C4-2B (cell line): Measurements from ENCODE around the gene EZH2.

Experiments used
- H3K27ac ChIP-seq: fragments of 450-650 bp; 2 replicates; pipeline ENCODE4 v1.5.1; 2017
- ZFX ChIP-seq: fragments of 450-650 bp; IDR thresholded peaks from 2 replicates; pipeline ENCODE4 v1.6.1; 2017
- TF ChIP-seq, protein P1 (sequence below): fragments of 450-650 bp; conservative IDR thresholded peaks from 2 replicates; pipeline ENCODE4 v1.5.1; 2017; ENCODE audit warnings: mild to moderate bottlenecking

EZH2 gene

DNA sequence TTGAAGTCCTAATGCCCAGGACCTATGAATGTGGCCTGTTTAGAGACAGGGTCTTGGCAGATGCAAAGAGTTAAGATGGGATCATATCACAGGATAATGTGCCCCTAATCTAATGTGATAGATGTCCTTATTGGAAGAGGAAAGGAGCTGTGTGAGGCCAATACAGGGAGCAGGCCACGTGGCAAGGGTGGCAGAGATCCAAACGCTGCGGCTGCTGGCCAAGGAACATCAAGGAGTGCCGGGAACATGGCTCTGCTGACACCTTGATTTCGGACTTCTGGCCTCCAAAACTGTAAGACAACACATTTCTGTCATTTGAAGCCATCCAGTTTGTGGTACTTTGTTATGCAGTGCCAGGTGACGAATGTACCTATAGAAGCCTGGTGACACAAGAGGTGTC, 37.7 kb upstream of the EZH2 start:
- TF ChIP-seq, protein P1, sequence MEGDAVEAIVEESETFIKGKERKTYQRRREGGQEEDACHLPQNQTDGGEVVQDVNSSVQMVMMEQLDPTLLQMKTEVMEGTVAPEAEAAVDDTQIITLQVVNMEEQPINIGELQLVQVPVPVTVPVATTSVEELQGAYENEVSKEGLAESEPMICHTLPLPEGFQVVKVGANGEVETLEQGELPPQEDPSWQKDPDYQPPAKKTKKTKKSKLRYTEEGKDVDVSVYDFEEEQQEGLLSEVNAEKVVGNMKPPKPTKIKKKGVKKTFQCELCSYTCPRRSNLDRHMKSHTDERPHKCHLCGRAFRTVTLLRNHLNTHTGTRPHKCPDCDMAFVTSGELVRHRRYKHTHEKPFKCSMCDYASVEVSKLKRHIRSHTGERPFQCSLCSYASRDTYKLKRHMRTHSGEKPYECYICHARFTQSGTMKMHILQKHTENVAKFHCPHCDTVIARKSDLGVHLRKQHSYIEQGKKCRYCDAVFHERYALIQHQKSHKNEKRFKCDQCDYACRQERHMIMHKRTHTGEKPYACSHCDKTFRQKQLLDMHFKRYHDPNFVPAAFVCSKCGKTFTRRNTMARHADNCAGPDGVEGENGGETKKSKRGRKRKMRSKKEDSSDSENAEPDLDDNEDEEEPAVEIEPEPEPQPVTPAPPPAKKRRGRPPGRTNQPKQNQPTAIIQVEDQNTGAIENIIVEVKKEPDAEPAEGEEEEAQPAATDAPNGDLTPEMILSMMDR = no peak
- no peak for TF ChIP-seq ZFX
- no peak overlapping the region for H3K27ac ChIP-seq

DNA sequence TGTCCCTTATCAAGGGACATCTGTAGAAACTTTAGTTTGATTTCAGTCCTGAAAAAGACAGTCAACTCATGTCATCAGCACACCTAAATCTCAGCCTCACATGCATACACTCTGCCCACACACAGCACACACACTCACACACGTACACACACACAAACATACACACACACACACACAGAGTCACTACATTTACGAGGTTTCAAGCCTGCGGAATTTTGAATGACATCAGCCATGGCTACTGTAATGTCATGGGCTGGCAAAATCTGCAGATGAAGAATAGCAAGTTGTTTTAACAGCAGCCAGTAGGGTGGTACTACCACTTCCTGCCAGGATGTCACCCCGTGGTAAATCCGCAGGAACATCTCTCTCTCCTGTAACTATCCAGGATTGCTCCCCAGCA, 37.1 kb upstream of the EZH2 start:
- no peak for TF ChIP-seq ZFX
- TF ChIP-seq, protein P1 = no peak
- no peak overlapping the region for H3K27ac ChIP-seq

DNA sequence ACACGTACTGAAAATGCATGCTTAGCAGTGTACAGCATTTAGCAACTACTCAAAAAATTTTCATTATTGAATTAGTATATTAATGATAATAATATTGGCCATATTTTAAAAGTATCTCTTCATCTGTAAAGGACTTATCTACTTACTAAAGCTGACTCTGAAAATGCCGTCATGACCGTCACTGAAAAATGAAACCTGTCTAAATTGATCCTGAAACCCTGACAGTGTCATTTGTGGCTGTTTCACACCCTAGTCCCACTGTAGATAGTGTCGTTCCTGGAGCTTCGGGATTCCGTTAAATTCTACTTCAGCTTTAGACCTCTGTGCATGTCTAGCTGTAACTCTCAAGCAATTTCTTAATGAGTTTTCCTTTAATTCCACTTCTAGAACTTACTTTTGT, 35.8 kb upstream of the EZH2 start:
- no peak overlapping the region for H3K27ac ChIP-seq
- no peak for TF ChIP-seq ZFX
- TF ChIP-seq, protein P1 = no peak

DNA sequence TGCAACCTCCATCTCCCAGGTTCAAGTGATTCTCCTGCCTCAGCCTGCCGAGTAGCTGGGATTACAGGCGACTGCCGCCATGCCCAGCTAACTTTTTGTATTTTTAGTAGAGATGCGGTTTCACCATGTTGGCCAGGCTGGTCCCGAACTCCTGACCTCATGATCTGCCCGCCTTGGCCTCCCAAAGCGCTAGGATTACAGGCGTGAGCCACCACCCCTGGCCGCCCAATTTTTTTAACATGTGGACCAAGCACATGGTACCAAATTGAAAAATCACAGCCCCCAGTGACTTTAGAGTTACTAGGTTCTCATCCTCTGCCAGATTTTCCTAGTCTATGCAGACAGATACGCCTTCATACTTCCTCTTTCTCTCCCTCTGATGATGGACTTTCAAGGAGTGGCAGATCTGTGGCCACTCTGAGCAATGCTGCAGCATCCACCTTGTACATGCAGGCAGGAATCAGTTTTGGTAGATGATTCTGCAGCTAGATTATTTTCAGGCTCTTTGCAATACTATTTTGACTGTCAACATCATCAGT, 34.0 kb upstream of the EZH2 start:
- no peak overlapping the region for H3K27ac ChIP-seq
- no peak for TF ChIP-seq ZFX

DNA sequence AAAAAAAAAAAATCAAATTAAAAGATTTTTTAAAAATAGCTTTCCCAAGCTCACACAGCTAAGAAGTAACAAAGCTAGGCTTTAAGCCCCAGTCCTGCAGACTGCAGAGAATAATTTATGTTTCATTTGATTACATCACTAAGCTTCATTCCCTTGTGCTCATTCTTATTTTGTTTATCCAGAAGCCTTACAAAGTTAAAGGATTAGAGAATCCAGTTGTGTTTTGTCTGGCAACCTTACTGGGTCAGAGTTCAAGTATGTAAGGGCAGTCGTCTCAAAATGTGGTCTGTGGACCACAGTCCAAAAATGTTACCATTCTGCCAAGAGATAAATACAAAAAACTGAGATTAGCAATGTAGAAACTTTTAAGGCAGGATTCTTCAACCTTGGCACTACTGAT, 32.1 kb upstream of the EZH2 start:
- TF ChIP-seq, protein P1 = no peak
- no peak for TF ChIP-seq ZFX
- H3K27ac ChIP-seq = no peak overlapping the region

DNA sequence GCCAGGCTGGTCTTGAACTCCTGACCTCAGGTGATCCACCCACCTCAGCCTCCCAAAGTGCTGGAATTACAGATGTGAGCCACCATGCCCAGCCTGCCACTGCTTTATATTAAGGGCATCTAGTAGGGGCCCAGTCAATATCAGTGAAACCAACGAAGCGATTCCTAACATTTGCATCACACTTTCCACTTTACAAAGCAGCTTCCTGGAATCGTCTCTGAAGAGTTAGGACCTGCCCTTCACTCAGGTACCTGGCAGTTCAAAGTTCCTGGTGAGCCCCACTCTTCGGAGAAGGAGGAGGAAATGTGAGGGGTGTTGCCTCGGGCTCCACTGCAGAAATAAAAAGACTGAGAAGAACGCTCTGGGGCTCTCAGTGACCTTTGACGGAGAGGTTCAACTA, 31.1 kb upstream of the EZH2 start:
- no peak overlapping the region for H3K27ac ChIP-seq
- TF ChIP-seq, protein P1 = no peak

DNA sequence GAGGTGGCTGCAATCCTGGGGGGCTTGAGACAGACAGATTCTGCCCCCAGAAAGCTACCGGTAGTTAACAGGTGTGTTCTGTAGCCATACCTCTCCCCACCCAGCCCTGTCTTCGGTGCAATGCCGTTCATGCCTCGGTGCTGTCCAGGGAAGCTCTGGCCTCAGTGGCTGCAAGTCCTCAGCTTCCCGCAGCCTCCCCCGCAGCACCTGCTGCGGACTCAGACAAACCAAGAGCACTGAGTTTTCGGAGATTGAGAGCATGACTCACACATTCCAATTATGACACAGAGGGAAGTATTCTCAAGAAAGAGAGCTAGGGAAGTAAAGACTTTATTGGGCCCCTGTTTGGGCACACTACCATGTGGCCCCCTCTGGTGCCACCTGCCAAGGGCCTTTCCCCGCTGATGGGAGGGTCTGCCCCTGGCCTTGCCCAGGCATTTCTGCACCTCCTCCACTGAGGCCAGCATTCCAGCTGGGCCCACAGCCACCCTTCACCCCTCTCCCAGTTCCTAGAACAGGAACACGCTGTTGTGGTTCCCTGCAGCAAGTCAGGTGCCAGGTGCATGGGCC, 30.2 kb upstream of the EZH2 start:
- no peak overlapping the region for H3K27ac ChIP-seq
- TF ChIP-seq, protein P1 = no peak
- TF ChIP-seq ZFX = no peak
